DOHH2 (cell line): ENCODE results near the gene POU2F3.

Source experiments
- CTCF ChIP-seq: fragments of 200-600 bp; sonication (generic); IDR thresholded peaks from one replicate; pipeline ENCODE4 v1.5.1; 2014; ENCODE audit warnings: antibody characterized with exemption, mild to moderate bottlenecking, low read depth, low read length; ENCODE audit not compliant: poor library complexity, severe bottlenecking
- EZH2phosphoT487 ChIP-seq: fragments of 200-600 bp; sonication (generic); IDR thresholded peaks from 2 replicates; pipeline ENCODE4 v1.6.1; 2017; ENCODE audit warnings: borderline replicate concordance, mild to moderate bottlenecking, antibody characterized with exemption, low read length, moderate library complexity, mixed read lengths

DNA sequence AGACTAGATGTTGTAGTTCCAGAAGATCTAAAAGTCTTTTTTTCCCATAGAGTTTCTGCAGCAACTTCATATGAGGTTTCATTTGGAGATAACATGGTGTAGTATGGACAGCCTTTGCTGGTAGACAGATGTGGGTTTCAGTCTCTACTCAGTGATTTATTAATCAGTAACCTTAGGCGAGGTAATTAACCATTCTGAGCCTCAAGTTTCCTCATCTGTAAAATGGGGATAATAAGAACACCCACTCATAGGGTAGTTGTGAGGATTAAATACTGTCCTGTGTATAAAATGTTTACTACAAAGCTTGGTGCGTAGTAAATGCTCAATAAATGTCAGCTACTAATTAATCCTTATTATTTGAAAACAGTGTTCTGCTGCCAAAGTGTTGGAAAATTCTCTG, 16.8 kb downstream of the POU2F3 start:
- TF ChIP-seq CTCF, result no peak
- no peak for TF ChIP-seq EZH2phosphoT487
